SK-N-SH treated with all-trans-retinoic acid at 6 μM for 48 hours (cell line): ENCODE measurements around the gene ETS1.

Source experiments
- RARB ChIP-seq: fragments of 250-450 bp; sonication (Bioruptor Pico); IDR thresholded peaks from 2 replicates; pipeline ENCODE4 v1.8.0; 2021; ENCODE audit warnings: mild to moderate bottlenecking, moderate library complexity
- ZFP30 ChIP-seq: fragments of 450-650 bp; formaldehyde crosslinking; IDR thresholded peaks from 2 replicates; pipeline ENCODE4 v1.5.0; 2022; ENCODE audit warnings: mild to moderate bottlenecking, moderate library complexity
- TF ChIP-seq, protein P1 (sequence below): fragments of 250-450 bp; sonication (Bioruptor Pico); IDR thresholded peaks from 2 replicates; pipeline ENCODE4 v1.5.1; 2020; ENCODE audit warnings: low read depth, mild to moderate bottlenecking, moderate library complexity
- TF ChIP-seq, protein P2 (sequence below): fragments of 250-450 bp; sonication (Bioruptor Pico); IDR thresholded peaks from 2 replicates; pipeline ENCODE4 v1.8.0; 2020; ENCODE audit warnings: mild to moderate bottlenecking, moderate library complexity, borderline replicate concordance

DNA sequence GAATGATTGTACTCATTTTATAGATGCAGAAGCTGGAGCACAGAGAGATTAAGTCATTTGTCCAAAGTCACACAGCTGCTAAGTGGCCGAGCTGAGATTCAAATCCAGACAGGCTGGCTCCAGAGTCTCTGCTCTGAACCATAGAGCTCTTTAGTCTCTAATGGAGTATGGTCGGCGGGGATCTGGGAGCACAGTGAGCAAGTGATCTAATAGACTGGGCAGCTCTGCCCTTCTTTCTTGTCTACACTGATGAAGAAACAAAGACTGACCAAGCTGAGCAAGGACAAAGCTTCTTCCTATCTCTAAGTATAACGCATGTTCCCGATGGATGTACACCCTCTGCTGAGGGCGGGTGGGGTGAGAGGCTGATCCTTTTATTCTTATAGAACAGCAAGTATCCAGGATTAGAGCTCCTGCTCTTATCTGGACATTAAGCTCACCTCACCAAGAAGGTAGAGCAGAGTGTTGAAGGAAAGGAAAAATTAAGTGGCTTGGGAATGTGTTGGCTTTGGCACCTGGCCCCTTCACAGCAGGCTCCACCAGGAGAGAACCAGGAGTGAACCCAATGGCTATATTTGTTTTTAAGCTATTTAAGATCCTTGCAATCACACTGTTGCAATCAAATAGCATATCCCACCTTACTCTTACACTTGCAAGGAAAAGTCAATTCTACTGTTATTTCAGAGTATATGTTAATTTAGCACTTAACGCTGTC, 68.7 kb downstream of the ETS1 start:
- TF ChIP-seq RARB, result no peak
- TF ChIP-seq, protein P1, sequence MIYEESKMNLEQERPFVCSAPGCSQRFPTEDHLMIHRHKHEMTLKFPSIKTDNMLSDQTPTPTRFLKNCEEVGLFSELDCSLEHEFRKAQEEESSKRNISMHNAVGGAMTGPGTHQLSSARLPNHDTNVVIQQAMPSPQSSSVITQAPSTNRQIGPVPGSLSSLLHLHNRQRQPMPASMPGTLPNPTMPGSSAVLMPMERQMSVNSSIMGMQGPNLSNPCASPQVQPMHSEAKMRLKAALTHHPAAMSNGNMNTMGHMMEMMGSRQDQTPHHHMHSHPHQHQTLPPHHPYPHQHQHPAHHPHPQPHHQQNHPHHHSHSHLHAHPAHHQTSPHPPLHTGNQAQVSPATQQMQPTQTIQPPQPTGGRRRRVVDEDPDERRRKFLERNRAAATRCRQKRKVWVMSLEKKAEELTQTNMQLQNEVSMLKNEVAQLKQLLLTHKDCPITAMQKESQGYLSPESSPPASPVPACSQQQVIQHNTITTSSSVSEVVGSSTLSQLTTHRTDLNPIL, result no peak
- no peak for TF ChIP-seq ZFP30 (CRISPR knock-in tag)
- TF ChIP-seq, protein P2, sequence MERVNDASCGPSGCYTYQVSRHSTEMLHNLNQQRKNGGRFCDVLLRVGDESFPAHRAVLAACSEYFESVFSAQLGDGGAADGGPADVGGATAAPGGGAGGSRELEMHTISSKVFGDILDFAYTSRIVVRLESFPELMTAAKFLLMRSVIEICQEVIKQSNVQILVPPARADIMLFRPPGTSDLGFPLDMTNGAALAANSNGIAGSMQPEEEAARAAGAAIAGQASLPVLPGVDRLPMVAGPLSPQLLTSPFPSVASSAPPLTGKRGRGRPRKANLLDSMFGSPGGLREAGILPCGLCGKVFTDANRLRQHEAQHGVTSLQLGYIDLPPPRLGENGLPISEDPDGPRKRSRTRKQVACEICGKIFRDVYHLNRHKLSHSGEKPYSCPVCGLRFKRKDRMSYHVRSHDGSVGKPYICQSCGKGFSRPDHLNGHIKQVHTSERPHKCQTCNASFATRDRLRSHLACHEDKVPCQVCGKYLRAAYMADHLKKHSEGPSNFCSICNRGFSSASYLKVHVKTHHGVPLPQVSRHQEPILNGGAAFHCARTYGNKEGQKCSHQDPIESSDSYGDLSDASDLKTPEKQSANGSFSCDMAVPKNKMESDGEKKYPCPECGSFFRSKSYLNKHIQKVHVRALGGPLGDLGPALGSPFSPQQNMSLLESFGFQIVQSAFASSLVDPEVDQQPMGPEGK (CRISPR knock-in tag), result no peak
